Vein endothelial cell (primary cell): ENCODE data around the gene CALCOCO2. TPM values are rescaled to one million over a fixed set of nuclear protein-coding genes. Genes with fewer than 3 reads are reported as not detected.

Experiments
- small RNA-seq: library from RNA; depleted of rRNA; stranded (forward); fragments of <200 nt; gene quantifications from one replicate; pipeline ENCODE3, GENCODE V24; 2012
- total RNA-seq: library from RNA; depleted of rRNA; stranded (reverse); fragments of >200 nt; gene quantifications from 2 replicates; pipeline ENCODE4 v1.2.3, GENCODE V29; 2012

Gene CALCOCO2
- 43.8 and 49.3 TPM in 2 replicates for total RNA-seq

GRCh38 chr17:48830840-48831548 lies at the start of gene CALCOCO2:
CALCOCO2 (plus strand) TSS chr17:48831035; CDS start chr17:48841708, 10,673 bp downstream.

GRCh38 chr17:48816774-48817590 lies 13.9 kb upstream of the CALCOCO2 start, which contains the start of gene TTLL6:
TTLL6 (minus strand) TSS chr17:48817229; CDS start chr17:48817072, 157 bp downstream.

GRCh38 chr17:48908047-48908843 lies 77.4 kb downstream of the CALCOCO2 start, which contains the start of gene UBE2Z:
UBE2Z (plus strand) TSS chr17:48908407; CDS start chr17:48908504, 97 bp downstream.

Small RNA genes lying within 50 kb of the gene (small RNA-seq; reads per million reads assigned to genes)
- gene AC068531.1 (not detected), gene RF00263 (not detected)

Other genes with a start within 250 kb of the CALCOCO2 start
- gene HOXB3, start 240.8 kb upstream of the CALCOCO2 start, total RNA-seq = 15.7 and 21.3 TPM in 2 replicates
- gene HOXB5, start 237.3 kb upstream of the CALCOCO2 start, total RNA-seq = 0.33 and 0.86 TPM in 2 replicates
- 16.0 and 19.8 TPM in 2 replicates for gene HOXB6, start 226.0 kb upstream of the CALCOCO2 start, total RNA-seq
- 14.4 and 17.9 TPM in 2 replicates for gene HOXB7, start 220.0 kb upstream of the CALCOCO2 start, total RNA-seq
- gene HOXB8, start 215.7 kb upstream of the CALCOCO2 start, total RNA-seq = 1.4 and 4.2 TPM in 2 replicates
- gene HOXB9, start 204.7 kb upstream of the CALCOCO2 start, total RNA-seq = 1.7 and 2.6 TPM in 2 replicates
- not detected in 2 replicates for gene PRAC1, start 108.5 kb upstream of the CALCOCO2 start, total RNA-seq
- not detected in 2 replicates for gene PRAC2, start 107.8 kb upstream of the CALCOCO2 start, total RNA-seq
- gene HOXB13, start 102.3 kb upstream of the CALCOCO2 start, total RNA-seq = under 0.01 TPM in 1 of 2 replicates, not detected in the other
- gene TTLL6, start 13.8 kb upstream of the CALCOCO2 start, total RNA-seq = not detected in 2 replicates
- 50.0 and 143 TPM in 2 replicates for gene ATP5MC1, start 61.8 kb downstream of the CALCOCO2 start, total RNA-seq
- 110 and 113 TPM in 2 replicates for gene UBE2Z, start 77.4 kb downstream of the CALCOCO2 start, total RNA-seq
- 84.3 and 101 TPM in 2 replicates for gene SNF8, start 113.8 kb downstream of the CALCOCO2 start, total RNA-seq
- gene GIP, start 137.6 kb downstream of the CALCOCO2 start, total RNA-seq = not detected in 2 replicates
- gene IGF2BP1, start 166.3 kb downstream of the CALCOCO2 start, total RNA-seq = 1.3 and 8.0 TPM in 2 replicates